Measurements from ENCODE around the gene EFR3B. TPM values are rescaled to one million over a fixed set of nuclear protein-coding genes. Genes with fewer than 3 reads are reported as not detected.

The EFR3B gene
- polyA plus RNA-seq, 3 donors: not detected

DNA sequence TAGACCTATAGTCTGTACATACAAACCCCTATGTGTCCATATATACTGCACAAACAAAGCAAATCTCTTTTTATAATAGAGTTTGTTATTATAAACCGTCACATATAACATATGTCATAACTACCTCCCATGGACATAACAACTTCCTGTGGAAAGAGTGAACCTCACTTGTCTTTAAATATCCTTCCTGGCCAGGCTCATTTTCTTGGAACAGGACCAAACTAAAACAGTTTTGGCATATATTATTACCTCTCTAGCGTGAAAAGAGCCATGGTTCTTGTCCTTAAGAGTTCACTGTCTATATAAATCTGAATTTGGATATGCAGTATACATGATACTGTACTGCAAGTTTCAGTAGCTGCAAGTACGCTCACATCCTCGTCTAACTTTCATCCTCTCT lies 41.8 kb upstream of the EFR3B start:
- no peaks in the 10 kb centered on the region for H3K4me1 Mint-ChIP-seq
- Histone ChIP-seq H3K4me3 (replicated peaks in 1 of 3; ENCODE audit: low read depth in 2 of 3, low read length in 3 of 3) (no peak overlapping the region), H3K36me3 (replicated peaks in 1 of 2; ENCODE audit: control insufficient read depth in 1 of 2, insufficient read depth in 2 of 2, low read length in 2 of 2) (no peaks in the 10 kb centered on the region), H4K20me1 (ENCODE audit: insufficient read depth, low read length) (no peaks in the 10 kb centered on the region), H3K27ac (ENCODE audit: low read depth in 1 of 2, low read length in 2 of 2) (no peak overlapping the region), H3K9me3 (replicated peaks in 1 of 2; ENCODE audit: control insufficient read depth in 1 of 2, insufficient read depth in 1 of 2, low read length in 2 of 2) (no peaks in the 10 kb centered on the region), H3K4me2 (replicated peaks; ENCODE audit: extremely low read depth, low read length, poor library complexity, severe bottlenecking) (no peak overlapping the region), H3K9ac (ENCODE audit: insufficient read depth, low read length, poor library complexity, severe bottlenecking) (no peak overlapping the region), H3K79me2 (ENCODE audit: insufficient read depth, low read length) (no peaks in the 10 kb centered on the region), H3K27me3 (ENCODE audit: control insufficient read depth in 2 of 2, insufficient read depth in 2 of 2, low read length in 2 of 2) (no peaks in the 10 kb centered on the region), H2AFZ (ENCODE audit: insufficient read depth, low read depth, low read length, poor library complexity, severe bottlenecking) (no peak overlapping the region), H3K4me1 (ENCODE audit: control insufficient read depth in 1 of 2, insufficient read depth in 2 of 2, low read length in 2 of 2) (no peaks in the 10 kb centered on the region)
- peaks cover 1 to 2% (median 2%) of the 10 kb centered on the region in 3 donors for H3K27me3 Mint-ChIP-seq (ENCODE audit: low read depth in 3 of 3)
- no CpG with 5 or more reads among the region's 4 CpGs for WGBS (ENCODE audit: insufficient coverage)
- no peak overlapping the region for H3K4me3 Mint-ChIP-seq
- no peak overlapping the region for H3K27ac Mint-ChIP-seq
- no peaks in the 10 kb centered on the region for H3K36me3 Mint-ChIP-seq
- intact Hi-C loops (cut with micrococcal nuclease): no loop called here
- TF ChIP-seq, protein P1, sequence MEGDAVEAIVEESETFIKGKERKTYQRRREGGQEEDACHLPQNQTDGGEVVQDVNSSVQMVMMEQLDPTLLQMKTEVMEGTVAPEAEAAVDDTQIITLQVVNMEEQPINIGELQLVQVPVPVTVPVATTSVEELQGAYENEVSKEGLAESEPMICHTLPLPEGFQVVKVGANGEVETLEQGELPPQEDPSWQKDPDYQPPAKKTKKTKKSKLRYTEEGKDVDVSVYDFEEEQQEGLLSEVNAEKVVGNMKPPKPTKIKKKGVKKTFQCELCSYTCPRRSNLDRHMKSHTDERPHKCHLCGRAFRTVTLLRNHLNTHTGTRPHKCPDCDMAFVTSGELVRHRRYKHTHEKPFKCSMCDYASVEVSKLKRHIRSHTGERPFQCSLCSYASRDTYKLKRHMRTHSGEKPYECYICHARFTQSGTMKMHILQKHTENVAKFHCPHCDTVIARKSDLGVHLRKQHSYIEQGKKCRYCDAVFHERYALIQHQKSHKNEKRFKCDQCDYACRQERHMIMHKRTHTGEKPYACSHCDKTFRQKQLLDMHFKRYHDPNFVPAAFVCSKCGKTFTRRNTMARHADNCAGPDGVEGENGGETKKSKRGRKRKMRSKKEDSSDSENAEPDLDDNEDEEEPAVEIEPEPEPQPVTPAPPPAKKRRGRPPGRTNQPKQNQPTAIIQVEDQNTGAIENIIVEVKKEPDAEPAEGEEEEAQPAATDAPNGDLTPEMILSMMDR (IDR thresholded peaks at IDR 0.05): no peak
- H3K9me3 Mint-ChIP-seq: peaks cover 0 to 2% (median 0%) of the 10 kb centered on the region in 7 donors
- DNase-seq: no peak

DNA sequence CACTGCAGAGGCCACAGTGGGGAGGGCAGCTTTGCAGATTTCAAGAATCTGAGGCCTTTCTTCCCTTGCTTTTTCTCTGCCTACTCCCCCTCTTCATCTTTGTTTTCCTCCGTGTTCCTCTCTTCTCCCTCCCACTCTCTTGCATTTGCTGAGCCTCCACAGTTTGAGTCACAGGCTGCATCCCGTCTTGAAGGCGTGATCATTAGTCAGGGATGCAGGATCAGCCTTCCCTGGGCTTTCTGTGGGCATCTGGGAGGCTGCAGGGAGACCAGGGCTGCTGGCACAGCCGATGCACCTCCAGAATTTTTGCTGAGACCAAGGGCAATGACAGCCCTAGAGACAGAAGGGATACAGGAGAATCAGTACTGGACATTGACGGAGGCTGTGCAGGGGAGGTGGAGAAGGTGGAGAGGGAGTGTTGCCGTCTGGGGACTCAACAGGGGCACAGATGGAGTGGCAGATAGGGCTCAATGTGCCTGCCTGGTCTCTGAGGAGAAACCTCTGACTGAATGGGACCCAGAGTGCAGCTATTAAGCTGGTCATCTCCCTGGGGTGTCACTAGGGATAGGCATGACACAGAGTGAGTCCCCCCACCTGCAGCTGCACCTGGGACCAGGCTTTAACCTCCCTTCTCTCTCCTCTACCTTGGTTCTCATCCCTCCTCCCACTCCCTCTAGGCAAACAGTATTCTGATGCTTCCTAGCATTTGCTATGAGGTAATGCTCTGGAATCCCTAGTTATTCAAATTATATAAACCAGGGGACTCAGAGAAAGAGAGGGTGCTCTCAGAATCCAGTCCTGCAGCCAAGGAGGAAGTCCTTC lies 41.2 kb upstream of the EFR3B start:
- H3K4me3 ChIP-seq (replicated peaks in 1 of 3; ENCODE audit: low read depth in 2 of 3, low read length in 3 of 3): no peak overlapping the region
- H3K9me3 Mint-ChIP-seq: peaks cover 0 to 2% (median 0%) of the 10 kb centered on the region in 7 donors
- H3K27ac Mint-ChIP-seq: no peak overlapping the region
- DNase-seq: no peak
- TF ChIP-seq, protein P1 (IDR thresholded peaks at IDR 0.05): no peak
- no peak overlapping the region for H2AFZ ChIP-seq (ENCODE audit: insufficient read depth, low read depth, low read length, poor library complexity, severe bottlenecking)
- H3K79me2 ChIP-seq (ENCODE audit: insufficient read depth, low read length): no peaks in the 10 kb centered on the region
- no peak overlapping the region for H3K27ac ChIP-seq (ENCODE audit: low read depth in 1 of 2, low read length in 2 of 2)
- no peak overlapping the region for H3K9ac ChIP-seq (ENCODE audit: insufficient read depth, low read length, poor library complexity, severe bottlenecking)
- H3K4me2 ChIP-seq (replicated peaks; ENCODE audit: extremely low read depth, low read length, poor library complexity, severe bottlenecking): no peak overlapping the region
- 93% methylated on average over 6 of the region's 6 CpGs for WGBS (ENCODE audit: insufficient coverage)
- peaks cover 1 to 3% (median 2%) of the 10 kb centered on the region in 3 donors for H3K27me3 Mint-ChIP-seq (ENCODE audit: low read depth in 3 of 3)
- intact Hi-C loops (cut with micrococcal nuclease): no loop called here
- no peak overlapping the region for H3K4me3 Mint-ChIP-seq
- no peaks in the 10 kb centered on the region for H3K4me1 Mint-ChIP-seq
- H3K27me3 ChIP-seq (ENCODE audit: control insufficient read depth in 2 of 2, insufficient read depth in 2 of 2, low read length in 2 of 2): no peaks in the 10 kb centered on the region
- H3K4me1 ChIP-seq (ENCODE audit: control insufficient read depth in 1 of 2, insufficient read depth in 2 of 2, low read length in 2 of 2): no peaks in the 10 kb centered on the region
- H3K36me3 Mint-ChIP-seq: no peaks in the 10 kb centered on the region
- no peaks in the 10 kb centered on the region for H4K20me1 ChIP-seq (ENCODE audit: insufficient read depth, low read length)
- H3K36me3 ChIP-seq (replicated peaks in 1 of 2; ENCODE audit: control insufficient read depth in 1 of 2, insufficient read depth in 2 of 2, low read length in 2 of 2): no peaks in the 10 kb centered on the region
- H3K9me3 ChIP-seq (replicated peaks in 1 of 2; ENCODE audit: control insufficient read depth in 1 of 2, insufficient read depth in 1 of 2, low read length in 2 of 2): no peaks in the 10 kb centered on the region
